ENCODE results near the gene TCEA3.

Gene TCEA3

DNA sequence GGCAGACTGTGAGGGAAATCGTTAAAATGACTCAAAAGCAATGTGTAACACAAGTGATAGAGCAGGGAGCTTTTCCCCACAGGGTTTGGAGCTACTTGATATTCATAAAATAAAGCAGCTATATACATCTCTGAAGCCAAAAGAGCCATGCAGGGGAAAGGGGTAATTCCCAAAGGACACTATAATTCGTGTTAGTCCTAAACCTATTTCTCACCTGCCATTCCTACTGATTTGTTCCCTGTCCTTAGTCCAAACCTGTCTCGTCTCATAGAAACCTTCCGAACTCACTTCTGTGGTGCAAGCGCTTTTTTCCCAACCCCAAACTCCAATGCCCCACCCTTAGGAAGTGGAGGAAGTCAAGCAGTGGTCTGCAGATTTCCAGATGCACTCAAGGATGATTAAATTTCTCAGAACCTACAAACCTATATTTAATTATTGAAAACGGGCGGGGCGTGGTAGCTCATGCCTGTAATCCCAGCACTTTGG lies 79.5 kb downstream of the TCEA3 start:
- WGBS, 2 donors (ENCODE audit: extremely low coverage in 2 of 2, insufficient read length in 2 of 2, insufficient replicate concordance in 1 of 2), result no CpG with 5 or more reads among the region's 8 CpGs
- peak overlapping the region; percentile 93 for H3K27ac ChIP-seq (replicated peaks; ENCODE audit: low read length)
- H3K18ac ChIP-seq (ENCODE audit: low read length), result peak overlapping the region; percentile 95
- H3K14ac ChIP-seq (ENCODE audit: low read length), result no peak overlapping the region
- H2AFZ ChIP-seq (ENCODE audit: low read length), result peak overlapping the region; percentile 71
- peaks cover 0 to 21% of the 10 kb centered on the region in 2 donors for H3K36me3 ChIP-seq (replicated peaks in 1 of 2; ENCODE audit: control insufficient read depth in 2 of 2, insufficient read depth in 2 of 2, low read length in 2 of 2)
- H3K23ac ChIP-seq (ENCODE audit: low read depth, low read length, poor library complexity), result no peak overlapping the region
- no peak for DNase-seq (ENCODE audit: low spot score)
- H2BK12ac ChIP-seq (ENCODE audit: low read length), result no peak overlapping the region
- no peak overlapping the region for H2BK15ac ChIP-seq (ENCODE audit: low read length)
- no peak overlapping the region for H2AK5ac ChIP-seq (ENCODE audit: low read depth, low read length)
- peaks cover 0 to 4% of the 10 kb centered on the region in 2 donors for H3K9me3 ChIP-seq (replicated peaks in 1 of 2; ENCODE audit: control insufficient read depth in 2 of 2, insufficient read depth in 1 of 2, low read depth in 1 of 2, low read length in 2 of 2)
- H3K4me1 ChIP-seq (ENCODE audit: control insufficient read depth in 2 of 2, insufficient read depth in 1 of 2, low read depth in 1 of 2, low read length in 2 of 2), result peaks cover 0 to 11% of the 10 kb centered on the region in 2 donors
- H3K79me1 ChIP-seq (ENCODE audit: low read depth, low read length), result no peaks in the 10 kb centered on the region
- peak overlapping the region; percentile 87 for H3K9ac ChIP-seq (ENCODE audit: low read depth, low read length, poor library complexity)
- peak overlapping the region; percentile 62 for H2BK5ac ChIP-seq (ENCODE audit: low read length)
- H3K4ac ChIP-seq (ENCODE audit: low read length), result no peak overlapping the region
- peak overlapping the region; percentile 50 to 74 for H3K4me3 ChIP-seq (ENCODE audit: low read length in 2 of 2)
- H3K4me2 ChIP-seq (ENCODE audit: insufficient read depth, low read length, poor library complexity, severe bottlenecking), result peak overlapping the region; percentile 76
- H3K27me3 ChIP-seq (ENCODE audit: control insufficient read depth in 3 of 3, insufficient read depth in 3 of 3, low read depth in 1 of 3, low read length in 3 of 3), result no peaks in the 10 kb centered on the region
- no peak overlapping the region for H4K8ac ChIP-seq (ENCODE audit: low read depth, low read length)
- no peak overlapping the region for H4K91ac ChIP-seq (ENCODE audit: low read depth, low read length, poor library complexity)
- H2BK120ac ChIP-seq (ENCODE audit: low read depth, low read length), result no peak overlapping the region

DNA sequence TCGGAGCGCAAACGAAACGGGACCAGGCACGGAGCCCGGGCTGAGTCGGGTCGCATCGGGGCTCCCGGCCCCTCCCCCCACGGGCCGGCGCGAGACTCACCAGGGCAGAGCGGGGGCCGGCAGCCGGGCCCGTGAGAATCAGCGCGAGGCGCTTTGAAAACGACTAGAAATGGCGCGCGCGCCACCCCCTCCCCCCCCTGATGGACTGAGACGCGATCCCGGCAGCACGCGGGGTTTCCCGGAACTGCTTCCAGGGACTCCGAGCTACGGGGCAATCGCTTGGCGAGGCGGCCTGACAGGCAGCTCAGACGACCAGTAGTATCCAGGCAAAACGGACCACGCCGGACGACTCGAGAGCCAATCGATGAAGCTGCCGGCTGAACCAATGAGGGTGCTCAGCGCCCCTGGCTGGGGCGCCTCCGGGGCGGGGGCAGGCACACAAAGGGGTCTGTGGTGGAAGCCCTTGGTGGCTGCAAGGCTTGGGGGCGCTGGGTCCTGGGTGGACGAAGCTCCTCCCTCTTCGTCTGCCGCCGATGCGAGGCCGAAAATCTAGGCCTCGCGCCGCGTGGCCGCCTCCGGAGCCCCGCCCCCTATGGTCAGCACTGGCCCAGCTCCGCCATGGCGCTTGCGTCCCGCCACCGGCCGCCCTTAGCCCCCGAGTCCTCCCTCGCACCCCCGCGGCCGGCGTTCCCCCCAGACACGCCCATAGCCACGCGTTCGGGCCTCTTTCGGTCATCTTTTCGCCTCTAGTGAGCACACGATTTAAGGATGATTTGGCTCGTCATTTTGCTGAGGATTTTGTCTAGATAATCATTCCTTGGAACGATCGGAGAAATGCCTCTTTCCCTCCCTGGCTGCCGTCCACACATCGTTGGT lies 80.2 kb downstream of the TCEA3 start, which contains the start of gene HNRNPR:
HNRNPR (minus strand) TSS at position 174 of the 876 bp plus-strand sequence. CDS start 3,276 bp downstream, outside the sequence.
- Histone ChIP-seq H4K8ac (ENCODE audit: low read depth, low read length) (no peak within 1 kb of the TSS), H3K79me1 (ENCODE audit: low read depth, low read length) (no peaks in the 10 kb centered on the region), H2BK12ac (ENCODE audit: low read length) (no peak within 1 kb of the TSS), H4K91ac (ENCODE audit: low read depth, low read length, poor library complexity) (no peak within 1 kb of the TSS), H3K27ac (replicated peaks; ENCODE audit: low read length) (peak within 1 kb of the TSS; percentile 97), H3K18ac (ENCODE audit: low read length) (peak within 1 kb of the TSS; percentile 99), H3K4me2 (ENCODE audit: insufficient read depth, low read length, poor library complexity, severe bottlenecking) (peak within 1 kb of the TSS; percentile 76), H3K36me3 (replicated peaks in 1 of 2; ENCODE audit: control insufficient read depth in 2 of 2, insufficient read depth in 2 of 2, low read length in 2 of 2) (peaks cover 2 to 27% of the 10 kb centered on the region in 2 donors), H3K14ac (ENCODE audit: low read length) (peak within 1 kb of the TSS; percentile 31), H2BK15ac (ENCODE audit: low read length) (no peak within 1 kb of the TSS), H2BK120ac (ENCODE audit: low read depth, low read length) (peak within 1 kb of the TSS; percentile 89), H3K4ac (ENCODE audit: low read length) (peak within 1 kb of the TSS; percentile 81), H3K9me3 (replicated peaks in 1 of 2; ENCODE audit: control insufficient read depth in 2 of 2, insufficient read depth in 1 of 2, low read depth in 1 of 2, low read length in 2 of 2) (peaks cover 0 to 4% of the 10 kb centered on the region in 2 donors), H3K27me3 (ENCODE audit: control insufficient read depth in 3 of 3, insufficient read depth in 3 of 3, low read depth in 1 of 3, low read length in 3 of 3) (no peaks in the 10 kb centered on the region), H2AK5ac (ENCODE audit: low read depth, low read length) (peak within 1 kb of the TSS; percentile 98), H3K9ac (ENCODE audit: low read depth, low read length, poor library complexity) (peak within 1 kb of the TSS; percentile 87), H3K23ac (ENCODE audit: low read depth, low read length, poor library complexity) (peak within 1 kb of the TSS; percentile 94), H2AFZ (ENCODE audit: low read length) (peak within 1 kb of the TSS; percentile 71), H3K4me1 (ENCODE audit: control insufficient read depth in 2 of 2, insufficient read depth in 1 of 2, low read depth in 1 of 2, low read length in 2 of 2) (peaks cover 2 to 11% of the 10 kb centered on the region in 2 donors), H3K4me3 (ENCODE audit: low read length in 2 of 2) (peak within 1 kb of the TSS; percentile 93 to 100), H2BK5ac (ENCODE audit: low read length) (peak within 1 kb of the TSS; percentile 97)
- DNase-seq (ENCODE audit: low spot score), result peak; percentile 100
- no CpG with 5 or more reads among the region's 87 CpGs for WGBS, 2 donors (ENCODE audit: extremely low coverage in 2 of 2, insufficient read length in 2 of 2, insufficient replicate concordance in 1 of 2)

DNA sequence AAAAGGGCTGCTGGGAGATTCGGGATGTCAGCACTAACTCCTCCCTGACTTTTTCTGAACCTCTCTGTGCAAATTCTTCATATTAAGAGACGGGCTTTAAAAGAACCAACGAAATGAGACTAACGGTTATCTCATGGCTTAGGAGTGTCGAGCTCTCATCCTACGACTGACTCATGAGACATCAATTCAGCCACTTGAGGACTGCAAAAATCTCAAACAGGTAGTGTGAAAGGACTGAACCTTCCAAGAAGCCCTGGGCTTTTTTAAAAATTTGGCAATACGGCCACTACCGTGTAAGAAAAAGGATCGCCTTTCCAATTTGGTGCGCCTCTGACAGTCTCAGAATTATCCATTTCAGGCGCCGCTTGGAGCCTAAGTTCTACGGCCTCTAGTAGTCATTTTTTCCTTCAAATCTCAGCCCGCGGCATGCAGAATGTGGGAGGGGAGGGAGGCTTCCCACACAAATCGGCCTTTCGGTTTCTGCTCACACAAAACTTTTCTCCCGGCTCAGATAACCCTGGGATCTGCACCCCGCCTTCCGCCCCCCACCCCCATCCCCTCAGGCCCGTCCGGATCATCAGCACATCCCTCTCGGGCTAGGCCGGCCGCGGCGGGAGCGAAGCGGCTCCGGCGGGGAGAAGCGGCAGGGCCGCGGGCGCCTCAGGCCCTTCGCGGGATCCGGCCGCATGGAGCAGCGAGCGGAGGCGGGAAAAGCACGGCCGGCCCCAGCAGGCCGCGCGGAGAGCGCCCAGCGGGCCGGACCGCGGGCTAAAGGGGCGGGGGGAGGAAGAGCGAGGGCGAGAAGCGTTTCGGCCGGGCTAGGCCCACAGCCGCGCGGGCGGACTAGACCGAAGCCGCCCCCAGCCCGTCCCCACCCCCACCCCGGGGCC lies 81.1 kb downstream of the TCEA3 start:
- H3K23ac ChIP-seq (ENCODE audit: low read depth, low read length, poor library complexity), result peak overlapping the region; percentile 94
- H2BK120ac ChIP-seq (ENCODE audit: low read depth, low read length), result peak overlapping the region; percentile 89
- H3K4me1 ChIP-seq (ENCODE audit: control insufficient read depth in 2 of 2, insufficient read depth in 1 of 2, low read depth in 1 of 2, low read length in 2 of 2), result peaks cover 2 to 14% of the 10 kb centered on the region in 2 donors
- H3K36me3 ChIP-seq (replicated peaks in 1 of 2; ENCODE audit: control insufficient read depth in 2 of 2, insufficient read depth in 2 of 2, low read length in 2 of 2), result peaks cover 2 to 36% of the 10 kb centered on the region in 2 donors
- no peak overlapping the region for H4K8ac ChIP-seq (ENCODE audit: low read depth, low read length)
- no peaks in the 10 kb centered on the region for H3K27me3 ChIP-seq (ENCODE audit: control insufficient read depth in 3 of 3, insufficient read depth in 3 of 3, low read depth in 1 of 3, low read length in 3 of 3)
- H3K4me2 ChIP-seq (ENCODE audit: insufficient read depth, low read length, poor library complexity, severe bottlenecking), result no peak overlapping the region
- H3K27ac ChIP-seq (replicated peaks; ENCODE audit: low read length), result peak overlapping the region; percentile 97
- H3K9ac ChIP-seq (ENCODE audit: low read depth, low read length, poor library complexity), result peak overlapping the region; percentile 78
- peak overlapping the region; percentile 81 for H3K4ac ChIP-seq (ENCODE audit: low read length)
- peaks cover 0 to 4% of the 10 kb centered on the region in 2 donors for H3K9me3 ChIP-seq (replicated peaks in 1 of 2; ENCODE audit: control insufficient read depth in 2 of 2, insufficient read depth in 1 of 2, low read depth in 1 of 2, low read length in 2 of 2)
- H2BK15ac ChIP-seq (ENCODE audit: low read length), result no peak overlapping the region
- H2BK5ac ChIP-seq (ENCODE audit: low read length), result peak overlapping the region; percentile 97
- H3K18ac ChIP-seq (ENCODE audit: low read length), result peak overlapping the region; percentile 99
- DNase-seq (ENCODE audit: low spot score), result no peak
- peak overlapping the region; percentile 31 for H3K14ac ChIP-seq (ENCODE audit: low read length)
- H3K79me1 ChIP-seq (ENCODE audit: low read depth, low read length), result no peaks in the 10 kb centered on the region
- H3K4me3 ChIP-seq (ENCODE audit: low read length in 2 of 2), result peak overlapping the region; percentile 93 to 100
- H2BK12ac ChIP-seq (ENCODE audit: low read length), result no peak overlapping the region
- no peak overlapping the region for H4K91ac ChIP-seq (ENCODE audit: low read depth, low read length, poor library complexity)
- WGBS, 2 donors (ENCODE audit: extremely low coverage in 2 of 2, insufficient read length in 2 of 2, insufficient replicate concordance in 1 of 2), result no CpG with 5 or more reads among the region's 66 CpGs
- H2AFZ ChIP-seq (ENCODE audit: low read length), result peak overlapping the region; percentile 66
- H2AK5ac ChIP-seq (ENCODE audit: low read depth, low read length), result peak overlapping the region; percentile 98
